GM11168 (cell line): ENCODE results near the gene SCAMP3.
"Not testable (repeated sequence)": the region's sequence is repeated elsewhere in the genome, so short reads cannot be mapped to it uniquely, and the experiment has no call there.

Source experiments
- in situ Hi-C: fragments of 300-500 bp; cut with MboI; formaldehyde crosslinking; loops from one replicate; pipeline ENCODE4 v1.12.0; 2022; ENCODE audit warnings: low sequenced_read_pairs; ENCODE audit not compliant: unreplicated experiment

Gene SCAMP3

GRCh38 chr1:155233502-155233901 lies 28.7 kb downstream of the SCAMP3 start:
- in situ Hi-C loops: not testable (repeated sequence)

GRCh38 chr1:155232001-155232978 lies 29.9 kb downstream of the SCAMP3 start:
- in situ Hi-C loops: not testable (repeated sequence)

- in situ Hi-C loops: not testable (repeated sequence)
Measured at GRCh38 chr1:155231302-155231701, 30.9 kb downstream of the SCAMP3 start.

GRCh38 chr1:155228096-155228427 lies 34.1 kb downstream of the SCAMP3 start:
- in situ Hi-C loops: no loop called here

- in situ Hi-C loops: no loop called here
Measured at GRCh38 chr1:155227261-155228095, 34.7 kb downstream of the SCAMP3 start.

GRCh38 chr1:155226910-155227260 lies 35.3 kb downstream of the SCAMP3 start:
- in situ Hi-C loops: no loop called here

GRCh38 chr1:155226188-155226909 lies 35.8 kb downstream of the SCAMP3 start:
- in situ Hi-C loops: no loop called here

GRCh38 chr1:155225404-155225759 lies 36.8 kb downstream of the SCAMP3 start:
- in situ Hi-C loops: not testable (repeated sequence)

- in situ Hi-C loops: no loop called here
Measured at GRCh38 chr1:155223047-155223446, 39.1 kb downstream of the SCAMP3 start.

- in situ Hi-C loops: not testable (repeated sequence)
Measured at GRCh38 chr1:155220211-155220965, 41.8 kb downstream of the SCAMP3 start.

GRCh38 chr1:155219592-155220031 lies 42.5 kb downstream of the SCAMP3 start:
- in situ Hi-C loops: no loop called here

- in situ Hi-C loops: no loop called here
Measured at GRCh38 chr1:155218854-155219591, 43.1 kb downstream of the SCAMP3 start.

- in situ Hi-C loops: not testable (repeated sequence)
Measured at GRCh38 chr1:155214702-155215101, 47.5 kb downstream of the SCAMP3 start.

GRCh38 chr1:155212051-155212440 lies 50.1 kb downstream of the SCAMP3 start:
- in situ Hi-C loops: not testable (repeated sequence)

GRCh38 chr1:155211381-155212050 lies 50.6 kb downstream of the SCAMP3 start:
- in situ Hi-C loops: not testable (repeated sequence)

GRCh38 chr1:155210314-155211104 lies 51.7 kb downstream of the SCAMP3 start:
- in situ Hi-C loops: no loop called here

- in situ Hi-C loops: no loop called here
Measured at GRCh38 chr1:155209312-155209721, 52.8 kb downstream of the SCAMP3 start.
